ENCODE measurements around the gene CD22.

Gene CD22

GRCh38 chr19:35311901-35312665 lies 16.9 kb upstream of the CD22 start:
- H3K27ac ChIP-seq (ENCODE audit: extremely low read depth, low read depth, low read length): no peak overlapping the region
- no peaks in the 10 kb centered on the region for H3K36me3 ChIP-seq (ENCODE audit: control insufficient read depth in 2 of 2, insufficient read depth in 1 of 2, low read length in 2 of 2)
- no peak overlapping the region for H3K4me3 ChIP-seq (ENCODE audit: low read depth, low read length)
- no peaks in the 10 kb centered on the region for H3K4me1 ChIP-seq (ENCODE audit: control insufficient read depth, insufficient read depth, low read length)
- ChIA-PET POLR2A (interaction anchor here (0.6 kb wide), 1 partner anchor 98 kb away, joined by 3 read pairs; no protein-coding TSS in a partner anchor), CTCF (interaction anchor here (0.6 to 1.6 kb wide), 4 partner anchors 15 to 167 kb away, joined by 3 to 7 read pairs (median 4); no protein-coding TSS in a partner anchor)
- TF ChIP-seq GLIS2 (tag by site-specific recombination; IDR thresholded peaks at IDR 0.05) (peak; percentile 13; the same call in 1 of the 2 replicates), ZNF354C (tag by site-specific recombination; IDR thresholded peaks at IDR 0.05; ENCODE audit: borderline replicate concordance, low read depth) (no peak)
- no peaks in the 10 kb centered on the region for H3K9me3 ChIP-seq (ENCODE audit: control insufficient read depth, insufficient read depth, low read depth, low read length)

DNA sequence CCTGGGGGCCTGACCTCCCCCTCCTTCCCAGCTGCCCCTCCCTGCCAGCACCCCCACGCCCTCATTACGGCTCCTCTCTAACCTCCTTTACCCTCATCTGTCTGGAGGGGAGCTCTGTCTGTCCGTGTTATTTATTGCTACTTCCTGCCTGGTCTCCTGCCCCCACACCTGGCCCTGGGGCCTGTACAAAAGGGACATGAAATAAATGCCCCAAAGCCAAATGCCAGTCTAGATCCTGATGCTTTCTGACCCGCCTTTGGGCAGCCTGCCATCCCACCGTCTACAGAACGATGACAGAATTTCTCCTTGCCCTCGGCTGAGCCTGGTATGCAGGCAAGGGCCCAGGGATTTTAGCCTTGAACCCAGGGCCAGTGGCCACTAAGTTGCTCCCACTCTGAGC lies 15.4 kb upstream of the CD22 start:
- Histone ChIP-seq H3K4me1 (ENCODE audit: control insufficient read depth, insufficient read depth, low read length) (no peaks in the 10 kb centered on the region), H3K36me3 (ENCODE audit: control insufficient read depth in 2 of 2, insufficient read depth in 1 of 2, low read length in 2 of 2) (no peaks in the 10 kb centered on the region), H3K27ac (ENCODE audit: extremely low read depth, low read depth, low read length) (no peak overlapping the region), H3K9me3 (ENCODE audit: control insufficient read depth, insufficient read depth, low read depth, low read length) (no peaks in the 10 kb centered on the region), H3K4me3 (ENCODE audit: low read depth, low read length) (no peak overlapping the region)
- ChIA-PET CTCF (interaction anchor here (0.6 to 1.8 kb wide), 8 partner anchors 12 to 674 kb away, joined by 3 to 8 read pairs (median 4); no protein-coding TSS in a partner anchor), POLR2A (interaction anchor here (0.5 kb wide), 1 partner anchor 321 kb away, joined by 4 read pairs; no protein-coding TSS in a partner anchor)
- TF ChIP-seq ZSCAN30 (tag by site-specific recombination; IDR thresholded peaks at IDR 0.05) (no peak), GLIS2 (tag by site-specific recombination; IDR thresholded peaks at IDR 0.05) (0 out of 2 replicates have a peak, but pooled peaks have one; percentile 23)

DNA sequence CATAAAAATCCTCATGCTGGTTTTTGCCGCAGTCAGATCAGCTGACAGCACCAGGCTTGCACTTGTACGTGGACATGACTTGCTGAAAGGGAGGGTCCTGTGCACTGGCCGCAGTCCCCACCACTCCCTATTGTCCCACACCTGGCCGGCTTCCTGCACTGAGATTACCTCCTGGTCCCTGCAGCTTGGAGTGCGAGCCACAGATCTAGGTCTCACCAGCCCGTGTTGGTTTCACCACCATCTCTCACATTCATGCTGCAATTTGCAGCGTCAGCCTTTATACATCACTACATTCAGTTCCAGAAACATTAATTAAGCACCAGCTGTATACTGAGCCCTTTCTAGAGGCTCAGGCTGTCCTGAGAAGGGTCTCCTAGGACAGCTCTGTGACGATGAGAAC lies 15.0 kb upstream of the CD22 start:
- no peak overlapping the region for H3K27ac ChIP-seq (ENCODE audit: extremely low read depth, low read depth, low read length)
- ChIA-PET POLR2A (interaction anchor here (0.5 kb wide), 1 partner anchor 320 kb away, joined by 4 read pairs; no protein-coding TSS in a partner anchor), CTCF (interaction anchor here (0.6 to 1.8 kb wide), 6 partner anchors 20 to 630 kb away, joined by 3 to 8 read pairs (median 6); no protein-coding TSS in a partner anchor)
- H3K36me3 ChIP-seq (ENCODE audit: control insufficient read depth in 2 of 2, insufficient read depth in 1 of 2, low read length in 2 of 2): no peaks in the 10 kb centered on the region
- no peak overlapping the region for H3K4me3 ChIP-seq (ENCODE audit: low read depth, low read length)
- H3K4me1 ChIP-seq (ENCODE audit: control insufficient read depth, insufficient read depth, low read length): no peaks in the 10 kb centered on the region
- H3K9me3 ChIP-seq (ENCODE audit: control insufficient read depth, insufficient read depth, low read depth, low read length): no peaks in the 10 kb centered on the region
- peak; percentile 95 for TF ChIP-seq ZNF792 (tag by site-specific recombination; IDR thresholded peaks at IDR 0.05)
- TF ChIP-seq ZNF701 (tag by site-specific recombination; IDR thresholded peaks at IDR 0.05): no peak

GRCh38 chr19:35314858-35315470 lies 14.0 kb upstream of the CD22 start:
- Histone ChIP-seq H3K27ac (ENCODE audit: extremely low read depth, low read depth, low read length) (no peak overlapping the region), H3K4me1 (ENCODE audit: control insufficient read depth, insufficient read depth, low read length) (no peaks in the 10 kb centered on the region), H3K4me3 (ENCODE audit: low read depth, low read length) (no peak overlapping the region), H3K9me3 (ENCODE audit: control insufficient read depth, insufficient read depth, low read depth, low read length) (no peaks in the 10 kb centered on the region), H3K36me3 (ENCODE audit: control insufficient read depth in 2 of 2, insufficient read depth in 1 of 2, low read length in 2 of 2) (no peaks in the 10 kb centered on the region)
- ChIA-PET POLR2A (no interaction called here), CTCF (interaction anchor here (0.6 to 2.3 kb wide), 6 partner anchors 8 to 347 kb away, joined by 4 to 11 read pairs (median 4); no protein-coding TSS in a partner anchor)
- TF ChIP-seq ZNF626 (tag by site-specific recombination; IDR thresholded peaks at IDR 0.05) (no peak), ZBTB20 (tag by site-specific recombination; IDR thresholded peaks at IDR 0.05) (peak; percentile 84), ZNF2 (tag by site-specific recombination; IDR thresholded peaks at IDR 0.05) (no peak)
- TF ChIP-seq, protein P1, sequence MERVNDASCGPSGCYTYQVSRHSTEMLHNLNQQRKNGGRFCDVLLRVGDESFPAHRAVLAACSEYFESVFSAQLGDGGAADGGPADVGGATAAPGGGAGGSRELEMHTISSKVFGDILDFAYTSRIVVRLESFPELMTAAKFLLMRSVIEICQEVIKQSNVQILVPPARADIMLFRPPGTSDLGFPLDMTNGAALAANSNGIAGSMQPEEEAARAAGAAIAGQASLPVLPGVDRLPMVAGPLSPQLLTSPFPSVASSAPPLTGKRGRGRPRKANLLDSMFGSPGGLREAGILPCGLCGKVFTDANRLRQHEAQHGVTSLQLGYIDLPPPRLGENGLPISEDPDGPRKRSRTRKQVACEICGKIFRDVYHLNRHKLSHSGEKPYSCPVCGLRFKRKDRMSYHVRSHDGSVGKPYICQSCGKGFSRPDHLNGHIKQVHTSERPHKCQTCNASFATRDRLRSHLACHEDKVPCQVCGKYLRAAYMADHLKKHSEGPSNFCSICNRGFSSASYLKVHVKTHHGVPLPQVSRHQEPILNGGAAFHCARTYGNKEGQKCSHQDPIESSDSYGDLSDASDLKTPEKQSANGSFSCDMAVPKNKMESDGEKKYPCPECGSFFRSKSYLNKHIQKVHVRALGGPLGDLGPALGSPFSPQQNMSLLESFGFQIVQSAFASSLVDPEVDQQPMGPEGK (tag by site-specific recombination; IDR thresholded peaks at IDR 0.05): no peak
- TF ChIP-seq, protein P2, sequence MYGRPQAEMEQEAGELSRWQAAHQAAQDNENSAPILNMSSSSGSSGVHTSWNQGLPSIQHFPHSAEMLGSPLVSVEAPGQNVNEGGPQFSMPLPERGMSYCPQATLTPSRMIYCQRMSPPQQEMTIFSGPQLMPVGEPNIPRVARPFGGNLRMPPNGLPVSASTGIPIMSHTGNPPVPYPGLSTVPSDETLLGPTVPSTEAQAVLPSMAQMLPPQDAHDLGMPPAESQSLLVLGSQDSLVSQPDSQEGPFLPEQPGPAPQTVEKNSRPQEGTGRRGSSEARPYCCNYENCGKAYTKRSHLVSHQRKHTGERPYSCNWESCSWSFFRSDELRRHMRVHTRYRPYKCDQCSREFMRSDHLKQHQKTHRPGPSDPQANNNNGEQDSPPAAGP (tag by site-specific recombination; IDR thresholded peaks at IDR 0.05): no peak
